HG02678 (cell line): ENCODE results near the gene SERPINB3.
A peak's percentile ranks its signal among the peaks of the same experiment; 100 is the strongest.
"Not testable (repeated sequence)": the region's sequence is repeated elsewhere in the genome, so short reads cannot be mapped to it uniquely, and the experiment has no call there.

ENCODE experiments used
- ATAC-seq: cut with Tn5 transposase; IDR thresholded peaks from one replicate; pipeline ENCODE4 v1.9.1; 2021; ENCODE audit warnings: mild to moderate bottlenecking, moderate library complexity; ENCODE audit not compliant: unreplicated experiment

SERPINB3 gene

DNA sequence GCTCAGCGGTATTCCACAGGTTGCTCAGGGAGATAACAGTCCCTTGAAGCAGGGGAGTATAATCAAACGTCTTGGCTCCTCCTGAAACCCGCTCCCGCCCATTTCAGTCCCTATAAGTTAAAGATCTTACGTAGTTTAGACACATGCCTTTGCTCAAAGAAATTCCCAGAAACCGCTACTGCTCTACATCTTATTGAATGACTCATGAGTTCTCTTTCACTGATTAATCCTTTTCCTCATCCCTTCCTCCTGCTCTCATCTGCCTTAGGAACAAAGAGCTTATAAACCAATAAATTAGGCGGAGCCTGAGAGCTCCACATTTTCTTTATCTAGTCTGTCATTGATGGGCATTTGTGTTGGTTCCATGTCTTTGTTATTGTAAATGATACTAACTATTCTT is 13.5 kb downstream of the SERPINB3 start:
- no peak for ATAC-seq

DNA sequence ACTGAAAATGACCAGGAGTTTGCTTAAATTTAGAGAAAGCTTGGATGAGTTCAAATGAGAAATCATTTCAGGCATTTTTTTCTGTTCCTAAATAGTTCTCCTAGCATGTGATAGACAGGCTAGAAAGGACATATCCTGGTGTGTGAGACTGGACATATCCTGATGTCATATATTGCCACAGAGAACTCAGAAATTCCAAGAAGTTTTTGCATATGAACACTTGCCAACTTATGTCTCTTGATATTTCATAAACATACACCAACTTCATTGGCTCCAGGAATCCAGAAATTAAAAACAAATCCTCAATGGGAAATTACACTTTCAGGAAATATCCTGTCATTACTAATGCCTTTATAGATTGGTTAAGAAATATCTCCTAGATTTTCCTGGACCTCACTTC is 14.8 kb downstream of the SERPINB3 start:
- ATAC-seq = no peak

DNA sequence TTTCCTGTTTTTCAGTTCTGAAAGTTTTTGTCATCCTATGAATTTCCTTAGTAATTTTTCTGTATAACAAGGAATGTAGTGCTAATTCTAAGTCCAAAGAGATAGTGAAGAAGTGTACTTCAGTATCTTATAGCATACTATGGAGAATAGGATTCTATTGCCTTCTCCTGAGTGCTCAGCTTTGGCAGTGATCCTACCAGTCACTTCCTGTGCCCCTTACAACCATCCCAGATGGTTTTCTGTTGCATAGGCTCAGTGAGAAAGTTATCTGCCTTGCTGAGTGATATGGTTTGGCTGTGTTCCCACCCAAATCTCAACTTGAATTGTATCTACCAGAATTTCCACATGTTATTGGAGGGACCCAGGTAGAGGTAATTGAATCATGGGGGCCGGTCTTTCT is 17.0 kb downstream of the SERPINB3 start:
- not testable (repeated sequence) for ATAC-seq

DNA sequence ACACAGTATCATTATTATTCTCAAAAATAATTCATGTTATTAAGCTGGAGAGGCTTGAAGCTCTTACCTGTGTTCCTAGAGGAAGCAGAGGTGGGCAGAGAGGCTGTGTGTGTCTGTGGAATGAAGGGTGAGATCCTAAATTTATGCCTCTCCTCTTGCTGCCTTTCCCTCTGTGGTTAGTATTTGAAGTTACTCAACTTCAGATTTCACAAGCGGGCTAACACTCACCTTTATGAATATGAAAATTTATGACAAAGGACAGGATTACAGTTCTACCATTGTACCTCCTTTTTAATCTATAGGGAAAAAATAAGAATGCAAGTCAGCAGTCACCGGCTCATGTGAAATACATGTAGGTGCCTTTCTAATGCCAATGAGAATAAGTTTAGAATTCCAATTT is 17.6 kb downstream of the SERPINB3 start, which contains the start of gene SERPINB4:
Gene SERPINB4, minus strand, starts transcription at position 115 of the 400 bp plus-strand sequence. CDS start 679 bp downstream, outside the sequence.
- not testable (repeated sequence) for ATAC-seq

DNA sequence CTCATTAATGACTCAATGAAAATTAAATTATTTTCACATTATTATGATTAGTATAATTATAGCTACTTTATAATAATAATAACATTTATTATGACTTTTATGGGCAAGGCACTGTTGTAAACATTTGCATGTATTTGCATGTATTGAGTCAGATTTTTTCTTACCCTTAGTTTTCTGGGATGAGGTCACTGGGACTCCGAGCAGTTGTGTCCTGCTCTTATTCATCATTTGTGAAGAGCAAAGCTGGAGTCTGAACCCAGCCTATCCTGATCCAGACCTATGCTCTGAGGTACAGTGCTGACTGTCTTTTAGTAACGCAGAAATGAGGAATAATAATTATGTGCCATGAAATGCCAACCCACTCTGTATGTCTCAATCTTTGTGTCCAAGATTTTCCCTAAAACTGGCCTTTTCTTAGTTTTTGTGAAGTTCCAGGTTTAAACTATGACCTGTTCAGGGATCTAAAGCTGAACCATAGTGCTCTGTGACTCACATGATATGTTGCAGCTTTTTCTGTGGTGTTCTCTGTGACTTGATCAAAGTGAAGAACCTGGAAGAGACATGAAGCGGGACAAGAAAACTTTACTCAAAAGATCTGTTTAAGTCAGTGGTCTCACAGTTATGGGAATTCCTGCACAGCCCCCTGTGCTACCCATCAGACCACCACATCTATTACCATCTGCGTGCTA is 18.9 kb downstream of the SERPINB3 start:
- ATAC-seq = not testable (repeated sequence)

DNA sequence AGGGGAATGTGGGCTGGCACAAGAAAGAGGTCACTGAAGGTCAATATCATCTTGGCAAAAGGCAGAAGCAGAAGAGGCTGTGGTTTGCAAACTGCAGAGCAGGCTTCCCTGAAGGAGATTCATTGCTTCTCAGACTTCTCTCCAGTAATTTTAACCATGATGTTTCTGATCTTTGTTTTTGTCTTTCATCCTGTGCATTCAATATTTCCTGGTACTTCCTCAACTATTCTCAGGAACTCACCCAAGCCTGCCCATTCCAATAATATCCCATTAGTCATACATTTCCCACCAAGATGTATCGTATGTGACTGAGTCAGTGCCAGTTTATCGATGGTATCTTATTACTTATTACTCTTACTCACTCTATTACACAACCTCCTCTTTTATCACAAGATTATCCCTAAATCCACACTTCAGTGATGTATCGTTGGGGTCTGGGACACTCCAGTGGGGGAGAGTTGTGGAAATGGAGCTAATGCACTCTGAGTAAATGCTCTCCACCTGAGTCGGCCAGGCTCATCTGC is 20.5 kb downstream of the SERPINB3 start:
- not testable (repeated sequence) for ATAC-seq

DNA sequence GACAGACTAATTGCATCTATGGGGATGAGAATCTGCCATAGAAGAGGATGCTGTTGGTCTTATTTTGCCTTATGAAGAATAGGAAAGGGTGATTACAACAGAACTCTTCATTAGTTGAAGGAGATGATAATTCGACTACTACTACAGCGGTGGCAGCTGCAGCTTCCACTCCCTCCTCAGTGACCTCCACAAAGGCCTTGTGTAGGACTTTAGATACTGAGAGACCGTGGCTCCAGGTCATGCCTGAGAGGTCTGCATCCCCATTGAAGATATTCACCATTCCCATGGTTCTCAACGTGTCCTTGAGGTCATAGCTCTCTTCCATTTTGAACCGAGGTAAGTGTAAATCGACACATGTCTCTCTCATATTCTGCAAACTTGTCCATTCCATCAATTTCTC is 24.0 kb downstream of the SERPINB3 start:
- no peak for ATAC-seq

DNA sequence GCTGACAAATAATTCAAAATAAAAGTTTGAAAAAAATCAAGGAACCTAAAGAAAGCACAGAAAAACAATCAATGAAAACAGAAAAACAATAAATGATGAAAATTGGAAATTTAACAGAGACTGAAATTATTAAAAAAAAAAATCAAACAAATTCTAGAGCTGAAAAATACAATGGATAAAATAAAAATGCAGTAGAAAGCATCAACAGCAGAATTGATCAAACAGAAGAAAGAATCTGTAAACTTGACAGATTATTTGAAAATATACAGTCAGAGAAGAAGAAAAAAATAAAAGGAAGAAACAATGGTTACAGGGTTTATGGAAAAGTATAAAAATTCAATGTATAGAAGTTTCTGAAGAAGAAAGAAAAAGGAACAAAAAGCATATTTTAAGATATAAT is 33.9 kb downstream of the SERPINB3 start:
- ATAC-seq = no peak

DNA sequence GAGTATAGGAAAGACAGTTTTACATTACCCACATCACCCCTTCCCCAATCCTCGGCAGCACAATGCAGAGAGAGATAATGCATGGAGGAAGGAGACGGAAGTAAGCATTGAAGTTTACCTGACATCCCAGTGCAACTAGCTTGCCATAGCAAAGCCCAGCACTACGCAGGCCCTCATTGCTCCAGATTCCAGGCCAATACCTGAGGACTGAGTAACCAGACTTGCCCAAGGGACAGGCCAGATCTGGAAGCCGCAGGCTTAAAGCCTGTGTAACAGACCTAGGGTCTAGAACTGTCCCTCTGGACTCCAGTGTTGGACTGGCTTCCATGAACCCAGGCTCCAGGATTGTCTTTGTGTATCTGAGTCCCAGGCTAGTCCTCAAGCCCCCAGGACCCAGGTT is 35.3 kb downstream of the SERPINB3 start:
- no peak for ATAC-seq

DNA sequence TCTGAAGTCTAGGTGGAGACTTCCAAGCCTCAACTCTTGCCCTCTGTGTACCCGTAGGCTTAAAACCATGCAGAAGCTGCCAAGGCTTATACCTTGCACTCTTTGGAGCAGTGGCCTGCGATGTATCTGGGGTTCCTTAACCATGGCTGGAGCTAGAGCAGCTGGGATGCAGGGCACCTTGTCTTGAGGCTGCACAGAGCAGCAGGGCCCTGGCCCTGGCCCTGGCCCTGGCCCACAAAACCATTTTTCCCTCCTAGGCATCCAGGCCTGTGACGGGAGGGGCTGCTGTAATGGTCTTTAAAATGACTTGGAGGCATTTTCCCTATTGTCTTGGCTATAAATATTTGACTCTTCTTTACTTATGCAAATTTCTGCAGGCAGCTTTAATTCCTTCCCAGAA is 36.8 kb downstream of the SERPINB3 start:
- no peak for ATAC-seq

DNA sequence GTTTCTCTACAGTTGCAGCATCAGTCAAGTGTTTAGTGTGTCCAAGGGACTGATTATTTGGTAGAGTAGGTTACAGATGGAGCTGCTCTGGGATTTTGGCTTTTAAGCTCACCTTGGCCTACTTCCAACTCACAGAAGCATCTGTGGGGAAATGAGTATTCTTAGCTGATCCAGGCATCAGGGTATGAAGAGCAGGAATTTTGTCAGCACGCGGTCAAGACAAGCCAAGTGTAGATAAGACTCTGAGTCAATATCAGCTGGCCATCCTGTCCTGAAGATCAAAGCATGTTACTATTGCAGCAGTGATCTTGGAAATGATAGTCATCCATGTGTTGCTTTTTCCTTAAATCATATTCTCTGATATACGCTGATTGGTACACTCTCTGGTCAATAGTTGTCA is 42.0 kb downstream of the SERPINB3 start:
- no peak for ATAC-seq

DNA sequence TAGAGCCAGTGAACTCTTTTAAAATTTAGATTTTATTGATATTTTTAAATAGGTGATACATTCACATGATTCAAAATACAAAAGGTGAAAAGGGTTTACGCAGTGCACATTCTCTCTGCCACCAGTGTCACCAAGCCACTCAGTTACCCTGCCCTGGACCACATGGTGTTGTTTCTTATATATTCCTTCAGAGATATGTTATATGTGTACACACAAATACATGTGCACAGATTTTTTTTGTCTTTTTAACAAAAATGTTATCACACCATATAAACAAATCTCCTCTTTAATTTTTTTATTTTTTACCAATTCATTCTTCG is 43.8 kb downstream of the SERPINB3 start:
- ATAC-seq = peak; percentile 9

DNA sequence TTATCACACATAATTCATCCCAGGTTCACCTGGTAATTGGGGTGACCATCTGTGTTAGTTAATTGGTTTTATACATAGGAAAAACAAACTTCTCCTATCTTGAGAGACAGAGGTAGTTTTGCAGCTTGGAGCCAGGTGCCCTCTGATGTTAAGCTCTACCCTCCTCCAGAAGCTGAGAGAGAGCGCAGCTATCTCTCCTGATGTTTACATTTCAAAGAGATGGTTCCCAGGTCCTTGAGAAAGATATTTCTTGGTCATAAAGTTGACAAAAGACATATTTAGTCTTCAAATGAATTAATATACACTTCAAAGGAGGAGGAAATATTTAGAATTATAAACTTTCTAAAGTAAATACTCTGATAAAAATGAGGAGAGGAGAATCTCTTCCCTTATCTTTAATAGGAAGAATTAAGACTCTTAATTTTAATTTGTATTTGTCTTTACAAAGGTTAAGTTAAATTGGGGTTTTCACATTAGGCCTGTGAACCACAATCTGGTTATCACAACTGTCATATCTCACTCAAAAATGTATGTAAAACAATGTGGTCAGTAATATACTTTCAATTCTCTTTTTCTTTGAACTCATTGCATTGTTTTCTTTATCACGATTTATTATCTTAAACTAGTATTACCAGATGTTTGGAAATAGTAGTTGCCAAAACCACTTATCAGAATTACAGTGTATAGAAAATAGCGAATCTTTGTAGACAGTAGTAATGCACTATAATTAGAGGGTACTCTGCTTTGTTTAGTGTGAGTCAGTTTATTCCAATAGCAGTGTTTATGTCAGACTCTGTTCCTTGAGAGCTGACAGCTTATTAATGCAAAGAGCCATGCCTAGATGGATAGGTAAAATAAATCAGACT is 44.4 kb downstream of the SERPINB3 start:
- ATAC-seq = peak; percentile 71

DNA sequence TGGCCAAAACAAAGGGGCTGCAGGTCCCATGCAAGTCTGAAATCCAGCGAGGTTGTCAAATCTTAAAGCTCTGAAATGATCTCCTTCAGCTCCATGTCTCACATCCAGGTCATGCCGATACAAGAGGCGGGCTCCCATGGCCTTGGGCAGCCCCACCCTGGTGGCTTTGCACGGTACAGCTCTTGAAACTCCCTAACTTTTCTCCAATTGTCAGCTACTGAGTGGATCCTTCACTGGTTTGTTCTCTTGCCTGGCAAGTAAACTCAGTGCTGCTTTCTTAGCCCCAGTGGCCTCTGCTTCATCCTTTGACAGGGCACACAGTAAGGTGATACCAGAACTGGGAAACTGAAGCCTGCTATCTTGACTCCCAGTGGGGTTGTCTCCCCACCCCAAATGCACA is 48.3 kb downstream of the SERPINB3 start:
- no peak for ATAC-seq

DNA sequence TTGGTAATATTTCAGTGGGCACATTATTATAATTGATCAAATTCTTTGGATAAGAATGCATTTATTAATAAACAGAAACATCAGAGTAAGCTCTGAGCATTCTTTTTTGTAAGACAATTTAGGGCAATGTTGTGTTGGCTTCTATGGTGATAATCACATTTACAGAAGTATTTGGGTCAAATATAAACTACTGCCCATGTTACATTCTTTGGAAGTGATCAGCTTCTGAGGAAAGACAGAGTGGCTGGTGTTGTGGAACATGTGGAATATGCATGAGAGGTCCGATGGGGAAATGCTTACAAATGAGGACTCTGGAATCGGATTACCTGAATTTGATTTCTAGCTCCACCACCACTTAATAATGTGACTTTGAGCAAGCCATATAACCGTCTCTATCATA is 55.2 kb downstream of the SERPINB3 start:
- no peak for ATAC-seq
